Parathyroid adenoma (tissue), 2 donors: ENCODE data around the gene VSTM2L.

Source experiments
- H2AFZ ChIP-seq: fragments of 300-600 bp; sonication (generic); one replicate; pipeline ENCODE4 v1.7.0; 2017; ENCODE audit warnings: antibody characterized with exemption, mild to moderate bottlenecking
- H3K27ac ChIP-seq: fragments of 300-600 bp; sonication (generic); one replicate; pipeline ENCODE4 v1.7.0; 2017
- H3K27me3 ChIP-seq: fragments of 300-600 bp; sonication (generic); one replicate; pipeline ENCODE4 v1.7.0; 2017; ENCODE audit warnings: low read length; ENCODE audit not compliant: control insufficient read depth, insufficient read depth
- H3K36me3 ChIP-seq: fragments of 300-600 bp; sonication (generic); one replicate; pipeline ENCODE4 v1.7.0; 2017; ENCODE audit warnings: low read length; ENCODE audit not compliant: control insufficient read depth, insufficient read depth
- H3K4me1 ChIP-seq: fragments of 300-600 bp; sonication (generic); one replicate; pipeline ENCODE4 v1.7.0; 2017; ENCODE audit warnings: control low read depth
- H3K4me2 ChIP-seq: fragments of 300-600 bp; sonication (generic); one replicate; pipeline ENCODE4 v1.7.0; 2017; ENCODE audit warnings: low read length
- H3K4me3 ChIP-seq: fragments of 300-600 bp; sonication (generic); one replicate; pipeline ENCODE4 v1.7.0; 2017; ENCODE audit warnings: low read depth, low read length
- H3K79me2 ChIP-seq: fragments of 300-600 bp; sonication (generic); one replicate; pipeline ENCODE4 v1.7.0; 2017; ENCODE audit warnings: control low read depth
- H3K9ac ChIP-seq: fragments of 300-600 bp; sonication (generic); one replicate; pipeline ENCODE4 v1.7.0; 2017; ENCODE audit warnings: mild to moderate bottlenecking
- H3K9me3 ChIP-seq: fragments of 300-600 bp; sonication (generic); one replicate; pipeline ENCODE4 v1.7.0; 2017; ENCODE audit warnings: low read length; ENCODE audit not compliant: control insufficient read depth
- TF ChIP-seq, protein P1 (sequence below): fragments of 300-600 bp; sonication (generic); IDR thresholded peaks from one replicate; pipeline ENCODE4 v1.7.0; 2017; ENCODE audit warnings: antibody characterized with exemption, mild to moderate bottlenecking
- donor health status: primary hyperparathyroidism.

VSTM2L gene

DNA sequence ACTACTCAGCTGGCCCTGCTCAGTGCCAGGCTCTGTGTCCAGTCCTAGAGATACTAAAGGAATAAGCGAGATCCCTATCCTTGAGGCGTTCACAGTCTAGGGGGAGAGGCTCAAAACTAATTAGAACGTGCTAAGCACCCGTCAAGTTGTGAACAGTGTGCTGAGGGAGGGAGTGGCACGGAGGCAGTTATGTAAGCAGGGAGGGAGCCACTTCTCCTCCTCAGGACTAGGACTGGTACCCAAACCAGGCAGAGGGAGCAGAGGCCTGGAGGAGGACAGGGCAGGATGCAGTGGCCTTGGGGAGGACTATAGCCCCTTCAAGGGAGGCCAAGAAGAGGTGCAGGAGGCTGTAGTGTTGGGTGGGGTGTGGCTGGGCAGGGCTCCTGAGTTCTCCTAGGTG lies 39.6 kb upstream of the VSTM2L start:
- H3K79me2 ChIP-seq = no peaks in the 10 kb centered on the region
- no peak overlapping the region for H2AFZ ChIP-seq
- H3K4me3 ChIP-seq = no peak overlapping the region
- H3K9me3 ChIP-seq = no peaks in the 10 kb centered on the region
- TF ChIP-seq, protein P1, sequence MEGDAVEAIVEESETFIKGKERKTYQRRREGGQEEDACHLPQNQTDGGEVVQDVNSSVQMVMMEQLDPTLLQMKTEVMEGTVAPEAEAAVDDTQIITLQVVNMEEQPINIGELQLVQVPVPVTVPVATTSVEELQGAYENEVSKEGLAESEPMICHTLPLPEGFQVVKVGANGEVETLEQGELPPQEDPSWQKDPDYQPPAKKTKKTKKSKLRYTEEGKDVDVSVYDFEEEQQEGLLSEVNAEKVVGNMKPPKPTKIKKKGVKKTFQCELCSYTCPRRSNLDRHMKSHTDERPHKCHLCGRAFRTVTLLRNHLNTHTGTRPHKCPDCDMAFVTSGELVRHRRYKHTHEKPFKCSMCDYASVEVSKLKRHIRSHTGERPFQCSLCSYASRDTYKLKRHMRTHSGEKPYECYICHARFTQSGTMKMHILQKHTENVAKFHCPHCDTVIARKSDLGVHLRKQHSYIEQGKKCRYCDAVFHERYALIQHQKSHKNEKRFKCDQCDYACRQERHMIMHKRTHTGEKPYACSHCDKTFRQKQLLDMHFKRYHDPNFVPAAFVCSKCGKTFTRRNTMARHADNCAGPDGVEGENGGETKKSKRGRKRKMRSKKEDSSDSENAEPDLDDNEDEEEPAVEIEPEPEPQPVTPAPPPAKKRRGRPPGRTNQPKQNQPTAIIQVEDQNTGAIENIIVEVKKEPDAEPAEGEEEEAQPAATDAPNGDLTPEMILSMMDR = no peak
- no peak overlapping the region for H3K9ac ChIP-seq
- no peaks in the 10 kb centered on the region for H3K27me3 ChIP-seq
- H3K4me1 ChIP-seq = no peaks in the 10 kb centered on the region
- no peaks in the 10 kb centered on the region for H3K36me3 ChIP-seq
- no peak overlapping the region for H3K4me2 ChIP-seq
- no peak overlapping the region for H3K27ac ChIP-seq

DNA sequence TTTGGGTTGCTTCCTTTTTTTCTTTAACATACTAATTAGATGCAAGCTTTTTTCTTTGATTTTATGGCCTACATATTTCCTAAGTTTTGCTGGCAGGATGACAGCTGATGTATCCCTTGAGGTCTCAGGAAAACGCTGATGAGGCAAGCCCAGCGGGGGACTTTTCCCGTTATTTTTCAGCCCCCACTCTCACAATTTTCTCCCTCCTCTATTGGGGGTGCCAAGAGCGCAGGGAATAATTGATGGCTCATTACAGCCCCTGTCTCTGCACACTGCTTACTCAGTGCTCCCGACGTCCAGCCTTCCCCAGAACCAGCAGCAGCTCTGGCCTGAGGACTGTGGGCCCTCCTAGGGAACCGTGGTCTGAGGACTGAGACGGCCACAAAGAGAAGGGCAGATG lies 38.6 kb upstream of the VSTM2L start:
- Histone ChIP-seq H3K9ac (no peak overlapping the region), H3K4me1 (no peaks in the 10 kb centered on the region), H3K9me3 (no peaks in the 10 kb centered on the region), H3K79me2 (no peaks in the 10 kb centered on the region), H3K27me3 (no peaks in the 10 kb centered on the region), H3K4me3 (no peak overlapping the region), H2AFZ (no peak overlapping the region), H3K36me3 (no peaks in the 10 kb centered on the region), H3K27ac (no peak overlapping the region), H3K4me2 (no peak overlapping the region)
- TF ChIP-seq, protein P1 = no peak

DNA sequence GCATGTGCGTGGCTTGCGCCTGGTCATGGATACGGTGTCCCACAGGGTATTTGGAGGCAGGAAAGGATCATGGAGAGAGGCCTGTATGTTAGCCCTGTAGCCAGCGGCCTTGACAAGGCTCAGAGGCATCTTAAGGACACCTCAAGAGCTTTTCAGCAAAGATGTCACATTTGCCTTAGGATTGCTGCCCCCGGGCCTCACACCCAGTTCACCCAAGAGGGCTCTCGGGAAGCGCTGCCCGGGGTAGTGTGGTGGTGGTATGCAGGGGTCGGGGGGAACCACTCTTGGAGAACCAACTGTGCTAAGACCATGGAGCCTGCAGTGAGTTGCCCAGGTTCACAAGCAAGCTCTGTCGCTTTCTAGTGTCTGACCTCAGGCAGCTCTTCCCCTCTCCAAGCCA lies 36.9 kb upstream of the VSTM2L start:
- Histone ChIP-seq H3K27ac (no peak overlapping the region), H2AFZ (no peak overlapping the region), H3K79me2 (no peaks in the 10 kb centered on the region), H3K4me2 (no peak overlapping the region), H3K9ac (no peak overlapping the region), H3K27me3 (no peaks in the 10 kb centered on the region), H3K4me1 (no peaks in the 10 kb centered on the region), H3K9me3 (no peaks in the 10 kb centered on the region), H3K4me3 (no peak overlapping the region), H3K36me3 (no peaks in the 10 kb centered on the region)
- TF ChIP-seq, protein P1 = no peak

DNA sequence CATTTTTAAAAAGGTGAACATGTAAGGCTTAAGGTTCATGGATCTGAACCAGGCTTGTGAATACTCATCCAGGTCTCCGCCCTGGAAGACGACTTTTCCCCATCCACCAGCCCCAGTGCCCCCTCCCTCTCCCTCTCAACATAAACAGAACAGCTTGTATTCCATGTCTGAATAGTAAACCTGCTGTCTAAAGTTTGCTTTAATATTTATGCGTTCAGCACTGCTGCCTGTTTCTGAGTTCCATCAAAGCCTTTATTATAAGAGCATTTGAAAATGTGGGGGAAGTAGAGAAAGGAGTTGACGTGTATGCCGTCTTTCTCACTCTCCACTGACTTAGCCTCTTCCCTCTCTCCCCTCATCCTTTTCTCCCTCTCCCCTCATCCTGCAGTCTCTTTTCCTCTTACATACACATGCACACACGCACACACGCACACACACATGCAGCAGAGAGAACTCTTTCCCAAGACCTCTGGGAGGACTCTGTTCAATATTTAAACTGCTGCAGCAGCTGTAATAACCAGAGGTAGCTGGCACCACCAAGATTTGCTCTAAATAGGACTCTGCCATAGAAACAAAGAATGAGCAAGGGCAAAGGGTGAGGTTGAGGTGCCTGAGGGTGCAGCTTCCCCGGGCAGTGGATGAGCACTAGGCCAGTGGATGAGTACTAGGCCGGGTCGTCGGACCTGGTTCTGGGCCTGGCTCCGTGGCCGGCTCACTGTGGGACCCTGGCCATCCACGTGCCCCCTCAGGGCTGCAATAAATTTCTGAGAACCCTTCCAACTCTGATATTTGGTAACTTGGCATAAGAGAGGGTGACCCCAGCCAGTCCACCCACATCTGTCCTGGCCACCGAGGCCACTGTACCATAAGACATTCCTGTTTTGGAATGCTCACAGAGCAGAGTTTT lies 35.4 kb upstream of the VSTM2L start:
- Histone ChIP-seq H3K4me3 (no peak overlapping the region), H3K9ac (no peak overlapping the region), H3K9me3 (no peaks in the 10 kb centered on the region), H3K4me1 (no peaks in the 10 kb centered on the region), H2AFZ (no peak overlapping the region), H3K27ac (no peak overlapping the region), H3K36me3 (no peaks in the 10 kb centered on the region), H3K79me2 (no peaks in the 10 kb centered on the region), H3K4me2 (no peak overlapping the region), H3K27me3 (no peaks in the 10 kb centered on the region)
- TF ChIP-seq, protein P1 = no peak
